Measurements from ENCODE around the gene ENPP1. TPM values are rescaled to one million over a fixed set of nuclear protein-coding genes. Genes with fewer than 3 reads are reported as not detected.
A peak's percentile ranks its signal among the peaks of the same experiment; 100 is the strongest.

Gene ENPP1
- total RNA-seq, 1 experiment from 2014 or later, result 29.7 TPM

DNA sequence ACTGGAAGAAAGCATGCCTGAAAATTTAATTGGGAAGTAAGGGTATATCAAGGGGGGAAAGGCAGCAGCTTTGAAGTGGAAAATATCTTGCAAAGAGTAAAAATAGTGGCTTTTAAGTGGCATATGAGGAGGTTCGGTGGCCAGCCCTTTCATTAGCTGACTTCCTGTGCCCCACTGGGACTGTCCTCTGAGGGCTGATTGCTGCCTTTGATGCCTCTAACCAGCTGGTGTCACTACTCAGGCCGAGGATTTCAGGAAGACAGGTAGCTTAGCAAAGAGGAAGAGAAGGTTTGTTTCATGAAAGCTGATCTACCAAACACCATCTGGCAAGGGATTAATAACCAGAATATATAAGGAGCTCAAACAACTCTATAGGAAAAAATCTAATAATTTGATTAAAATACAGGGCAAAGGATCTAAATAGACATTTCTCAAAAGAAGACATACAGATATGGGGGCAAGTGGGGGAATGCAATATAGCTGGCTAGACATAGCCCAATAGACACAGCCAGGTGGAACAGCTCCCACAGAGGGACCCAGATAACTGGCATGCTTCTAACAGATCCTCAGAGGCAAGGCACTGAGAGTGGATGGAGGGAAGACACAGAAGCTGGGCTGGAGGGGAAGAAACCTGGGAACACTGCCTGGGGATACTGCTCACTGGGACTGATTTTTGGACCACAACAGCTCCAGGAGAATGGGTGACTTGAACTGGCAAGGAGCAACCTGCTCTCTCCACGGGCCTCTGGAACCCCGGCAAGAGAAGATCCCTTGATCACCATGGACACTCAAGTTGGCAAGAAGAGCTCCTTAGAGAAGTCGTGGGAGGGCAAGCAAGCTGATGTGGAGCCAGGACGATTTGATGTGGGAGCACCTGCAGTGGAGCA is 110.2 kb downstream of the ENPP1 start (continued):
- TF ChIP-seq STAT6 (CRISPR knock-in tag; conservative IDR thresholded peaks at IDR 0.05; ENCODE audit: low read depth), result no peak
- TF ChIP-seq ESRRA (CRISPR knock-in tag; IDR thresholded peaks at IDR 0.05; ENCODE audit: borderline replicate concordance), result no peak
- TF ChIP-seq ZNF317 (CRISPR knock-in tag; IDR thresholded peaks at IDR 0.05; ENCODE audit: borderline replicate concordance, low read depth), result no peak
- TF ChIP-seq RELA (CRISPR knock-in tag; IDR thresholded peaks at IDR 0.05; ENCODE audit: borderline replicate concordance), result no peak
- TF ChIP-seq NFYB (CRISPR knock-in tag; conservative IDR thresholded peaks at IDR 0.05; ENCODE audit: low read depth), result 0 out of 2 replicates have a peak, but pooled peaks have one; percentile 5
- no peak for TF ChIP-seq ZNF232 (CRISPR knock-in tag; IDR thresholded peaks at IDR 0.05)
- TF ChIP-seq, protein P1, sequence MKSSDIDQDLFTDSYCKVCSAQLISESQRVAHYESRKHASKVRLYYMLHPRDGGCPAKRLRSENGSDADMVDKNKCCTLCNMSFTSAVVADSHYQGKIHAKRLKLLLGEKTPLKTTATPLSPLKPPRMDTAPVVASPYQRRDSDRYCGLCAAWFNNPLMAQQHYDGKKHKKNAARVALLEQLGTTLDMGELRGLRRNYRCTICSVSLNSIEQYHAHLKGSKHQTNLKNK (CRISPR knock-in tag; IDR thresholded peaks at IDR 0.05), result peak; percentile 84
- TF ChIP-seq NR2C2 (CRISPR knock-in tag; IDR thresholded peaks at IDR 0.05), result no peak
- no peak for TF ChIP-seq HMGA2 (CRISPR knock-in tag; IDR thresholded peaks at IDR 0.05)
- 0 out of 2 replicates have a peak, but pooled peaks have one; percentile 13 for TF ChIP-seq ATF3 (CRISPR knock-in tag; conservative IDR thresholded peaks at IDR 0.05)
- TF ChIP-seq JAZF1 (CRISPR knock-in tag; IDR thresholded peaks at IDR 0.05), result no peak
- no peak for TF ChIP-seq ZNF263 (CRISPR knock-in tag; IDR thresholded peaks at IDR 0.05; ENCODE audit: low read depth)
- 0 out of 2 replicates have a peak, but pooled peaks have one; percentile 6 for TF ChIP-seq MAX (CRISPR knock-in tag; IDR thresholded peaks at IDR 0.05)
- TF ChIP-seq, protein P2, sequence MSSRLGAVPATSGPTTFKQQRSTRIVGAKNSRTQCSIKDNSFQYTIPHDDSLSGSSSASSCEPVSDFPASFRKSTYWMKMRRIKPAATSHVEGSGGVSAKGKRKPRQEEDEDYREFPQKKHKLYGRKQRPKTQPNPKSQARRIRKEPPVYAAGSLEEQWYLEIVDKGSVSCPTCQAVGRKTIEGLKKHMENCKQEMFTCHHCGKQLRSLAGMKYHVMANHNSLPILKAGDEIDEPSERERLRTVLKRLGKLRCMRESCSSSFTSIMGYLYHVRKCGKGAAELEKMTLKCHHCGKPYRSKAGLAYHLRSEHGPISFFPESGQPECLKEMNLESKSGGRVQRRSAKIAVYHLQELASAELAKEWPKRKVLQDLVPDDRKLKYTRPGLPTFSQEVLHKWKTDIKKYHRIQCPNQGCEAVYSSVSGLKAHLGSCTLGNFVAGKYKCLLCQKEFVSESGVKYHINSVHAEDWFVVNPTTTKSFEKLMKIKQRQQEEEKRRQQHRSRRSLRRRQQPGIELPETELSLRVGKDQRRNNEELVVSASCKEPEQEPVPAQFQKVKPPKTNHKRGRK (CRISPR knock-in tag; IDR thresholded peaks at IDR 0.05; ENCODE audit: borderline replicate concordance), result no peak
- TF ChIP-seq GABPB1 (CRISPR knock-in tag; IDR thresholded peaks at IDR 0.05), result no peak
- no peak for TF ChIP-seq ELF4 (CRISPR knock-in tag; IDR thresholded peaks at IDR 0.05; ENCODE audit: low read depth)
- no peak for TF ChIP-seq ATF2 (CRISPR knock-in tag; IDR thresholded peaks at IDR 0.05; ENCODE audit: borderline replicate concordance, low read depth)
- TF ChIP-seq ERG (CRISPR knock-in tag; IDR thresholded peaks at IDR 0.05), result 0 out of 2 replicates have a peak, but pooled peaks have one; percentile 20
- no peak for TF ChIP-seq E2F4 (CRISPR knock-in tag; IDR thresholded peaks at IDR 0.05; ENCODE audit: borderline replicate concordance, low read depth)
- no peak; the same call in none of the 2 replicates for TF ChIP-seq EMX1 (CRISPR knock-in tag; IDR thresholded peaks at IDR 0.05)

Measured in WTC11 (cell line).